Prostate gland (tissue), 2 donors: ENCODE results near the gene BET1.

Source experiments
- CTCF ChIP-seq, 4 experiments: fragments of 200-600 bp in 2 of 4; fragments of 450-650 bp in 2 of 4; sonication (generic) in 2 of 4; IDR thresholded peaks; 1 replicate in 3 of 4; 2 replicates in 1 of 4; pipeline ENCODE4 v1.5.1; 2016 to 2019; ENCODE audit warnings: antibody characterized with exemption in 4 of 4, mild to moderate bottlenecking in 2 of 4, moderate library complexity in 2 of 4
- POLR2AphosphoS5 ChIP-seq: sonication (generic); formaldehyde crosslinking; IDR thresholded peaks from one replicate; pipeline ENCODE4 v1.6.1; 2017; ENCODE audit warnings: antibody characterized with exemption

GRCh38 chr7:94039368-94040035, 35.3 kb upstream of the BET1 start:
- TF ChIP-seq CTCF (IDR thresholded peaks at IDR 0.05) (no peak), POLR2AphosphoS5 (no peak)
